ENCODE results near the gene MYO1C. TPM values are rescaled to one million over a fixed set of nuclear protein-coding genes. Genes with fewer than 3 reads are reported as not detected.

MYO1C gene
- total RNA-seq, 1 experiment from 2014 or later, result 107 TPM

DNA sequence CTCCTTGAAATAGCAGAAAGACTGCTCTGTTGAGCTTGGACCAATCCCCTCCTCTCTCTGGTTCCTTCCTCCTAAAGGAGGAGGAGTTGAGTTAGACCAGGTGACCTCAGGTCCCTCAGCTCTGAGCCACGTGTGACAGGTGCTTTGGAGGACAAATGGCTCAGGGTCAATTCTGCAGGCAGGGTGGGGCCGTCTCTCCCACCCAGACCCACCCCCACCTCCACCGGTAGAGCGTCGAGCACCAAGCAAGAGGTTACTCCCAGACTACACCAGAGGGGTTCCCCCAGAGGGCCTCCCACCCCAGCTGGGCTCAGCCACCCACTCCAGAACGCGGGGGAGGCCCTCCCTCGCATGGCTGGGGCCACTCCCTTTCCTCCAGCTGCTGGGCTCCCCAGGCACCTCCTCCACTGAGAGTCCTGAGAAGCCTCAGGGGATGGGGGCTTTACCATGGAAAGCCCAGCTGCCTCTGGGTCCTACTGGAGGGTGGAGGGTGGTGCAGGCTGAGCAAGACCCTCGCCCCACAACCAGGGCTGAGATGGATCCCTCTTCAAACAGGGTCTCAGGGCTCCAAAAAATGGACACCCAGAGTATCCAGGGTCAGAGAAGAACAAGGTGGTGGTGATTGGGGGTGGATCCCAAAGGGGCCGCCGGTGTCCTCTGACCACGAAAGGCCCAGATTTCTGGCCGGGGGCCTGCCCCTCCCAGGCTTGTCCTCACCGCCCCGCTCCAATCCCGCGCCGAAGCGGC lies 7.6 kb downstream of the MYO1C start:
- DNase-seq (ENCODE audit: low read depth), result peak; percentile 49

DNA sequence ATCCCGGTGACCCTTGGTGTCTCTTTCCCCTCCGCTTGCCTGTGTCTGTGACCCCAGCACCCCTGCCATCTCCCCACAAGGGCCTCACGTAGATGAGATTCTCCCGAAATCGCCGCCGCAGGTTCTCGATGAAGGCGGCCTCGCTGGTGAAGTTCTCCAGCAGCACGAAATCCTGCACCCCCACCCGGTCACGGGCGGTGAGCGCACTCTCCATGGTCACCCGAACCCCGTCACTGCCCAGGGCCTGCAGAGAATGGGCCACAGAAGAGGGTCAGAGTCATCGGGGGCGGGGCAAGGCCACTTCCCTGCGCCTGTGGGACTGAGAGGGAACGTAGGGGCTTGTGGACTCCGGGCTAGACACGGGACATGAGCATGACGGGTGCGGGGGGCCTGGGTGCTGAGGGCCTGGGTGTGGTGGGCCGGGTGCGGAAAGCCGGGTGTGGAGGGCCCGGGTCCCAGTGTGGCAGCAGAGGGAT lies 8.4 kb downstream of the MYO1C start:
- no peak for DNase-seq (ENCODE audit: low read depth)

- DNase-seq (ENCODE audit: low read depth), result no peak
Observed at GRCh38 chr17:1482680-1483079, 9.8 kb downstream of the MYO1C start.

GRCh38 chr17:1481736-1482135 lies 10.8 kb downstream of the MYO1C start:
- DNase-seq (ENCODE audit: low read depth), result no peak

DNA sequence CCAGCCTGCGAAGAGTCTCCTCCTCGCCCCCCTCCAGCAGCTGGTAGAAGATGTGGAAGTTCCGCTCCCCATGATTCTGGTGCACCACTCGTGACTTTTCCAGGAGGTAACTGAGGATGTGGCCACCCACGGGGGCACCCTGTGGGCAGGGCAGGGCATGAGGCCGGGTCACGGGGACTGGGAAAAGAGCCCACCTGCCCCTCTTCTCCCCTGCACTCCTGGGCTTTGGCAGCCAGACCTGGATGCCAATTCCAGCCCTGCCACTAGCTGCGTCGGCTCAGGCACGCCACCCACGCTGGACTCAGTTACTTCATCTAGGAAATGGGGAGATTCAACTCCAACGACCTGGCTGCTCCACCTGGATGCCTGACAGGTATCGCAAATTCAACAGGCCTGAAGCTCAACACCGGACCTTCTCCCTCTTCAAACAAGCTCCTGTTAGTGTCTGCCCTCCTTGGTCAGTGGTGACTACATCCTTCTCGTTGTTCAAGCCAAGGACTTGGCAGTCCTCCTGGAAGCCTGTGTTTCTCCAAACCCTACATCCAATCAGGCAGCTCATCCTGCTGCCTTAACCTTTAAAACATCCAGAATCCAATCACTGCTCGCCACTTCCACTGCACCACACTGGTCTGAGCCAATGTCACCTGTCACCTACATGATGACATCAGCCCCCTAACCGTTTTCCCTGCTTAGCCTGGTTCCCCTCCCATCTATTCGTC lies 11.6 kb downstream of the MYO1C start:
- no peak for DNase-seq (ENCODE audit: low read depth)

GRCh38 chr17:1478418-1478817 lies 14.1 kb downstream of the MYO1C start:
- DNase-seq (ENCODE audit: low read depth), result no peak

- no peak for DNase-seq (ENCODE audit: low read depth)
Observed at GRCh38 chr17:1475321-1475854, 17.1 kb downstream of the MYO1C start.

DNA sequence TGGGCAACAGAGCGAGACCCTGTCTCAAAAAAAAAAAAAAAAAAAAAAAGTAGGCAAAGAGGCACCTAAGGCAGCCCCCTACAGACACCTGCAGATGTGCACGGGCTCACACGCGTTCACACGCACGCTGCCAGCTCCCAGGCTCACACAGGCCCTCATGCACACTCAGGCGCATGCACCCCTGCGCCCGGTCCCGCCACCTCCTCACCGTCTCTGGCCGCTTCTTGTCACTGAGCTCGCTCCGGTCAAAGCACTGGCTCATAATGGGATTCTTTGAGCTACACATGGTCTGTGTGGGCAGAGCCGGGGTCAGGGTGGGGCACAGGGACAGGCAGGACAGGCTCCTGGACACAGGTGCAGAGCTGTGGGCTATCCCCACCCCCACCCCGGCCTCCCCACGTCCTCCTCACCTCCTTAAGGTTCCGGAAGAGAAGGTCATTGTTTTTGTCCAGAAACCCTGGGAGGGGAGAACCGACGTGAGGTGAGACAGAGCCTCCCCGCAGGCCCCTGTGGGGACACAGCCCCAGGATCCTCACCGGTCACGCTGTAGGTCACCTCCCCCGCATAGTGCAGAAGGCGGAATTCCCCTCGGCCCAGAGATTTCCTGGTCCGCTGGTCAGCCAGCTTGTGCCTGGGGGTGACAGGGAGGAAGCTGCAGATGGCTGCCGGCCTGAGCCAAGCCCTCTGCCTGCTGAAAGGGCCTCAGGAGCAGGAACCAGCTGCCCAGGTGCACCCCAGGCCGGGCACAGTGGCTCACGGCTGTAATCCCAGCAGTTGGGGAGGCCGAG lies 17.9 kb downstream of the MYO1C start:
- DNase-seq (ENCODE audit: low read depth), result no peak

DNA sequence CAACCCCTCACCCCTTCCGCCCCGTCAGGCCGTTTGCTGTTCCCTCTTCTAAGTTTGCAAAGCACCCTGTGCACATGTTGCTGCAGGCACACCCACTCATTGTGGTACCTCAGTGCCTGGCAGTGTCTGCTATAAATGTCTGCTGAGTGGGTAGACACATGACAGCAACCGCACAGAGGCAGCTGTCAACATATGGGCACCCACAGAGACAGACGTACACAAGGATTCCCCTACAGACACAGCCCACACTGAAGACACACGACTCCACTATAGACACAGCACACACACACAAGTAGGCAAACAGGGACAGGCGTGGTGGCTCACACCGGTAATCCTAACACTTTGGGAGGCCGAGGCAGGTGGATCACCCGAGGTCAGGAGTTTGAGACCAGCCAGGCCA lies 18.6 kb downstream of the MYO1C start:
- no peak for DNase-seq (ENCODE audit: low read depth)

- no peak for DNase-seq (ENCODE audit: low read depth)
Observed at GRCh38 chr17:1473170-1473569, 19.3 kb downstream of the MYO1C start.

DNA sequence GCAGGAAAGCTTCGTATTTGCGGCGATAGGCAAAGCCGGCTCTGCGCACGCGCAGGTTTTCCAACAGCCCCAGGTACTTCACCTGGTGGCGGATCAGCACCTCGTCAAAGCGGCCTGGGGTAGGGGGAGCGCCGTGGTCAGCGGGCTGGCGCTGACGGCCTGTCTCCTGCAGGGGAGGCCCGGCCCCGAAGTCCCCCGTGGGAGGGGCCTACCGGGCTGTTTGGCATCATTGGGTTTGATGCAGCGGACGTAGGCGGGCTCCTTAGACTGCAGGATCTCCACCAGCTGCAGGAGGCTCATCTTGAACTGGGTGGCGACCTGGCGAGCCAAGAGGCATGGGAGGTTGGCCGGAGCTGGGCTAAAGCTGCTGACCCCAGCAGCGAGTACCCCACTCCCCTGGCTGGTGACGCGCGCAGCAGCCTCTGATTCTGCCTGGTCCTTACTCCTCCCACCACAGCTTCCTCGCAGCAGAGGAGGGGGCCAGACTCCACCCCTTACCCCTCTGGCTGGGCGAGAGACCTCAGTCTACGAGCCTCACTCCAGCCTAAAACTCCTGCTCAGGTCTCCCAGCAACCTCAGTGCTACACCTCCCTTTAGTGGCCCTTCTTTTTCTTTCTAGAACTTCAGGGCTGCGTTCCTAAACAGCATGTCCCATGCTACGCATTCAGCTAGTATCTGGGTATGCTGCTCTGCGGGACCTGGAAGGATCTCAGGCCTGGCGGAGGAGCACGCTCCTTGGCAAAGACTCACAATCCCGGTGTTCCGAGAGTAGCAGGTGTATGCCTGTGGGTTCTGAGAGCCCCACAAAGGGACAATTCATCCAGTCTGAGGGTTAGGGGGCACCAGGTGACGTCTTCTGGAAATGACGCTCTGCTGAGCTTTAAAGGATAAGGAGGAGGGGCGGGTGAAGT lies 20.3 kb downstream of the MYO1C start:
- DNase-seq (ENCODE audit: low read depth), result no peak

GRCh38 chr17:1471490-1471889 lies 21.0 kb downstream of the MYO1C start:
- DNase-seq (ENCODE audit: low read depth), result no peak

GRCh38 chr17:1470755-1471462 lies 21.6 kb downstream of the MYO1C start:
- DNase-seq (ENCODE audit: low read depth), result no peak

- no peak for DNase-seq (ENCODE audit: low read depth)
Observed at GRCh38 chr17:1470071-1470754, 22.3 kb downstream of the MYO1C start.

- DNase-seq (ENCODE audit: low read depth), result no peak
Observed at GRCh38 chr17:1469231-1469852, 23.1 kb downstream of the MYO1C start.

- no peak for DNase-seq (ENCODE audit: low read depth)
Observed at GRCh38 chr17:1467898-1468492, 24.5 kb downstream of the MYO1C start.

DNA sequence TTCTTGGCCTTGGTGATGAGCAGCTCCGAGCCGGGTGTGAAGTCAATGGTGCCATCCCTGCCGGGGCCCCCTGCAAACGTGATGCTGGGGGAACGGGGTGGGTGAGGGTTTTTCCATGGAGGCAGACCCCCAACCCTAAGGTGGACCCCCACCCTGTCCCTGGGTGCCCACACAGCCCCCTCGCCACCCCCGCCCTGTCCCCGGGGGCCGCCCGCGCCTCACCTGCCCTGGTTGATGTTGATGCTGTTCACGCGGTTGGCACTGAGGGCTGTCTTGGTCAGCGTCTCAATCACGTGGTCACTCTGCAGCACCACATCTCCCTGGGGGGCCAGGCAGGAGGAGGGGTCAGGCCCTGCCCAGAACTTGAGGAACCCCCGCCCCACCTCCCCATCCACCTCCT lies 25.2 kb downstream of the MYO1C start:
- no peak for DNase-seq (ENCODE audit: low read depth)

DNA sequence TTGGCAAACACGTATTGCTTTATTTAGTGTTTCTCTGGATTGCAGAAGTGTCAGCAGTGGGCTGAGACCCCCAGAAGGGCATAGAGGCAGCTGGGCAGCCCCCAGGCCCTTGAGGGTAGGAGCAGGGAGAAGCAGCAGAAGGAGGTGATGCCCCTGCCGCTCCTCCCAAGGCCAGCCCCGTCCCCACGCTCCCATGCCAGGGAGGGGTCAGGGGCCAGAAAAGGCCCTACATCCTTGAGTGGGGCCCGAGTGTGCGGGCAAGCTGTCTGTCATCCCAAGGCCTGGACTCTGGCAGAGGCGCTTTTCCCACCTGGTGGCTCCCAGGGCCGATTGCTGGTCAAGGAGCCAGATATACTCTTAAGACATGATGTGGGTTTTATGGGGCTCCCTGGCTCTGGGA lies 28.3 kb downstream of the MYO1C start:
- no peak for DNase-seq (ENCODE audit: low read depth)
